ENCODE data around the gene PMP22.

- TF ChIP-seq CTCF (conservative IDR thresholded peaks at IDR 0.05), result no peak
- TF ChIP-seq EZH2 (IDR thresholded peaks at IDR 0.05; ENCODE audit: low read depth), result no peak
These were observed 43.6 kb upstream of the PMP22 start for GRCh38 chr17:15308758-15309157.

Measured in PC-9 (cell line).